22Rv1 (cell line): ENCODE results near the gene GGT6.

Source experiments
- CTCF ChIP-seq: fragments of 450-650 bp; IDR thresholded peaks from 2 replicates; pipeline ENCODE4 v1.5.1; 2017; ENCODE audit warnings: mild to moderate bottlenecking
- ZFX ChIP-seq: fragments of 450-650 bp; IDR thresholded peaks from 2 replicates; pipeline ENCODE4 v1.6.1; 2017; ENCODE audit warnings: antibody characterized with exemption, borderline replicate concordance

- no peak for TF ChIP-seq CTCF
- no peak for TF ChIP-seq ZFX
These were observed 12.7 kb upstream of the GGT6 start for GRCh38 chr17:4573115-4573514.
